ENCODE measurements around the gene MTURN. TPM values are rescaled to one million over a fixed set of nuclear protein-coding genes. Genes with fewer than 3 reads are reported as not detected.

MTURN gene
- total and polyA plus RNA-seq, 12 donors = 4.6 to 15.6 (median 7.6) TPM

DNA sequence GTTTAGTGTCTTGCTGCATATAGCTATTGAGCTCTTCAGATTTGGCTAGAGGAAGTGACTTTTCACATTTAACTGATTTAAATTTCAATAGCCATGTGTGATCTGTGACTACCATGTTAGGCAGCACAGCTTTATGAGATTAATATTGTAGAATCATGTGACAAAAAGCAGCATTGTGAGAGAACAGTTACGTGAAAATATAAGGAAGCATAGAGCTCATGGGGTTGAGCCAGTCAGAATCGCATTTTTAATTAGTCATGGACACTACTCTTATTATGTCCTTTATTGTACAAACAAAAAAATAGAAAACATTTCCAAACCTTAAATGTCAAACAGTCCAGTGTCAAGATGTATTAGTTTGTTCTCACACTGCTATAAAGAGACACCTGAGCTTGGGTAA, 48.0 kb downstream of the MTURN start:
- TF ChIP-seq, protein P1, sequence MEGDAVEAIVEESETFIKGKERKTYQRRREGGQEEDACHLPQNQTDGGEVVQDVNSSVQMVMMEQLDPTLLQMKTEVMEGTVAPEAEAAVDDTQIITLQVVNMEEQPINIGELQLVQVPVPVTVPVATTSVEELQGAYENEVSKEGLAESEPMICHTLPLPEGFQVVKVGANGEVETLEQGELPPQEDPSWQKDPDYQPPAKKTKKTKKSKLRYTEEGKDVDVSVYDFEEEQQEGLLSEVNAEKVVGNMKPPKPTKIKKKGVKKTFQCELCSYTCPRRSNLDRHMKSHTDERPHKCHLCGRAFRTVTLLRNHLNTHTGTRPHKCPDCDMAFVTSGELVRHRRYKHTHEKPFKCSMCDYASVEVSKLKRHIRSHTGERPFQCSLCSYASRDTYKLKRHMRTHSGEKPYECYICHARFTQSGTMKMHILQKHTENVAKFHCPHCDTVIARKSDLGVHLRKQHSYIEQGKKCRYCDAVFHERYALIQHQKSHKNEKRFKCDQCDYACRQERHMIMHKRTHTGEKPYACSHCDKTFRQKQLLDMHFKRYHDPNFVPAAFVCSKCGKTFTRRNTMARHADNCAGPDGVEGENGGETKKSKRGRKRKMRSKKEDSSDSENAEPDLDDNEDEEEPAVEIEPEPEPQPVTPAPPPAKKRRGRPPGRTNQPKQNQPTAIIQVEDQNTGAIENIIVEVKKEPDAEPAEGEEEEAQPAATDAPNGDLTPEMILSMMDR (IDR thresholded peaks at IDR 0.05) = no peak
- no peak for TF ChIP-seq POLR2A (IDR thresholded peaks at IDR 0.05)
- intact Hi-C loops (cut with DNase I) = no loop called here
- Histone ChIP-seq H3K36me3 (replicated peaks in 1 of 2) (no peaks in the 10 kb centered on the region), H3K27me3 (no peaks in the 10 kb centered on the region), H3K9me3 (replicated peaks in 1 of 3) (no peaks in the 10 kb centered on the region), H3K27ac (peak overlapping the region in 2 of 5 donors; percentile 42 to 69), H3K4me3 (no peak overlapping the region), H3K4me1 (replicated peaks in 1 of 2) (peaks cover 9 to 59% of the 10 kb centered on the region in 2 donors)
- DNase-seq = no peak
- WGBS, 4 donors = 81 to 92% (median 89%) methylated on average over 2 of the region's 2 CpGs

DNA sequence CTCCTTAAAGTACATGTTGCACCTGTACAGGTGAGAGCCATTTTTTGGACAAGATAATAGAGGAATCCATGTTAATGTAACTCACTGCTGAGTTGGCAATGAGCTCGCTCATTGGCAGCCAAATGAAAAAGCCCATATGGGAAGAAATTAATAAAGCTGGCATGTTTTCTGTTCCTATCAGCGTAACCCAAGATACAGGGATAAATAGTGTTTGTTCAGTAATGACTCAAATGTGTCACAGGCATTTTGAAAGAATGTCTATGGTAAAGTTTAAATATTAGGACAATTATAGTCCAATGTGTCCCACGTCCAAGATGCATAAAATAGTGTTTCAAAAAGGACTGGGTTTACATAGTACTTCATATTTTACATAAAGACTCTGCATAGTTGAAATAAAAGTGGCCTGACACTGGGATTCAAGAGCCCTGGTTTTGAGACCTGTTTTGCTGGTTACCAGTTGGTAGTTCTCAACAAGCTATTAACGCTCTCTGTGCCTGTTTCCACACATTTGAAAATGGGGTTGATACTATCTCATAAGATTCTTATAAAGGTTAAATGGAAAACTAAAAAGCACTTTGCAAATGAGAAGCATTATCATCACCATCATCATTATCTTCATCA, 49.1 kb downstream of the MTURN start:
- Histone ChIP-seq H3K36me3 (replicated peaks in 1 of 2) (no peaks in the 10 kb centered on the region), H3K27ac (peak overlapping the region in 1 of 5 donors; percentile 56), H3K27me3 (no peaks in the 10 kb centered on the region), H3K4me1 (replicated peaks in 1 of 2) (peaks cover 8 to 49% of the 10 kb centered on the region in 2 donors), H3K9me3 (replicated peaks in 1 of 3) (no peaks in the 10 kb centered on the region), H3K4me3 (no peak overlapping the region)
- 89 to 92% (median 91%) methylated on average over 4 of the region's 4 CpGs for WGBS, 4 donors
- no peak for DNase-seq
- TF ChIP-seq POLR2A (IDR thresholded peaks at IDR 0.05) = no peak
- TF ChIP-seq, protein P1 (IDR thresholded peaks at IDR 0.05) = no peak
- intact Hi-C loops (cut with DNase I) = no loop called here

DNA sequence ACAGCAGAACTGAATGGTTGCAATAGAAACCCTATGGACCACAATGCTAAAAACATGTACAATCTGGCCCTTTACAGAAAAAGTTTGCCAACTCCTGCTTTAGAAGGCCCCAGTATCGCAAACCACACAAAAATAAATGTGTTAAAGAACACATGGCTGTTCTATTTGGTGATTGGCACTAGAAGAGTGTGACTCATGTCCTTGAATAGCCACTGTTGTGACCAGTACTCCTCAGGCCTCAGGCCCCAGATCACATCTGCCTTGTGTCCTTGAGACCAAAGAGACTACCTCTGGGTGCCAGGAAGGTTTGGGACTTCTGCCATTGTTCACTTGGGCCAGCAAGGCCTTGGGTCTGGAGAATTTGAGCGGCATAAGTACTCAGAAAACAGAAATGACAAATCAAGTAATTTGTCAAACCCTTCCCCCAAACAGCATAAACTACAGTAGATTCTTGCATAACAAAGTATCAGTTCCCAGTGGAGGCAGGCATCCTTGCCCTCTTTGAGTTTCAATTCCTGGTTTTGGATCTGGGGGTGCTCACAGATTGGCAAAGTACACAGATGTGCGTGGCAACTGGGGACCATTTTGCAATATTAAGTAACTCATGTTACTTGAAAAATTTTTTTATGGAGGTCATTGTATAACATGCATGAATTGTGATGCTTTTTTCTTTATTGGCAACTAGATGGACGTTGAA, 50.2 kb downstream of the MTURN start:
- TF ChIP-seq, protein P1 (IDR thresholded peaks at IDR 0.05) = no peak
- no peak for TF ChIP-seq POLR2A (IDR thresholded peaks at IDR 0.05)
- H3K36me3 ChIP-seq (replicated peaks in 1 of 2) = no peaks in the 10 kb centered on the region
- peak overlapping the region; percentile 39 to 70 (median 52) for H3K27ac ChIP-seq
- WGBS, 4 donors = 31 to 46% (median 37%) methylated on average over 4 of the region's 4 CpGs
- H3K9me3 ChIP-seq (replicated peaks in 1 of 3) = no peaks in the 10 kb centered on the region
- intact Hi-C loops (cut with DNase I) = no loop called here
- peak; percentile 85 to 96 (median 95) for DNase-seq
- no peak overlapping the region for H3K4me3 ChIP-seq
- H3K27me3 ChIP-seq = no peaks in the 10 kb centered on the region
- peaks cover 3 to 44% of the 10 kb centered on the region in 2 donors for H3K4me1 ChIP-seq (replicated peaks in 1 of 2)

DNA sequence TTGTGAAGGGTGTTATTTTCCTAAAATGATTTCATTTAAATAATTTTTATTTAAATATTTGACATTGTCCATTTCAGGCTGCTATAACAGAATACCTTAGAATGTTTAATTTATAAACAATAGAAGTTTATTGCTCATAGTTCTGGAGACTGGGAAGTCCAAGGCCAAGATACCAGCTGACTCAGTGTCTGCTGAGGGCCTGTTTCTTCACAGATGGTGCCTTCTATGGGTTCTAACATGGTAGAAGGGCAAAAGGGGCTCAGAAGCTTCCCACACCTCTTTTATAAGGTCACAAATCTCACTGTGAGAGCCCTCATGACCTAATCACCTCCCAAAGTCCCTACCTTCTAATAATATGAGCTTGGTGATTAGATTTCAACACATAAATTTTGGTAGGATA, 50.7 kb downstream of the MTURN start:
- DNase-seq = no peak
- intact Hi-C loops (cut with DNase I) = no loop called here
- Histone ChIP-seq H3K27me3 (no peaks in the 10 kb centered on the region), H3K9me3 (replicated peaks in 1 of 3) (no peaks in the 10 kb centered on the region), H3K4me3 (no peak overlapping the region), H3K36me3 (replicated peaks in 1 of 2) (no peaks in the 10 kb centered on the region), H3K4me1 (replicated peaks in 1 of 2) (peaks cover 3 to 44% of the 10 kb centered on the region in 2 donors), H3K27ac (peak overlapping the region in 4 of 5 donors; percentile 45 to 64 (median 51))
- no peak for TF ChIP-seq POLR2A (IDR thresholded peaks at IDR 0.05)
- TF ChIP-seq, protein P1 (IDR thresholded peaks at IDR 0.05) = no peak

Measured in adrenal gland (tissue), 12 donors.